ENCODE measurements around the gene SAMD14. TPM values are rescaled to one million over a fixed set of nuclear protein-coding genes. Genes with fewer than 3 reads are reported as not detected.

The SAMD14 gene
- total and polyA plus RNA-seq, 2 experiments from 2014 or later = 0.70 to 4.7 TPM

DNA sequence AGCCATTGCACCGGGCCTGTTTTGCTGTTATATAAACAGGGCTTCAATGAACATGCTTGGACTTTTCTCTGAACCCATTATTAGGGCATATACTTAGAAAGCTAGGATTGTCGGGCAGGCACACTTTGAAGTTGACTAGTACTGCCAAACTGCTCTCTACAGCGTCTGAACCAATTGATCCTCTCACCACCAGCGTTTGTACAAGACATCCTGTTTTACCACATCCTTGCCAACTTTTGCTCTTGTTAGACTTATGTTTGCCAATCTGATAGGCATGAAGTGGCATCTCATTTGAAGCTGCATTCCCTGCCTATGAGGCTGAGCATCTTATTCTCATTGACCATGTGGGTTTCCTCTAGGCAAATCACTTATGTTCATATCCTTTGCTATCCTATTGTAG, 27.9 kb upstream of the SAMD14 start:
- H3K27me3 Mint-ChIP-seq (ENCODE audit: insufficient read depth, low read depth, poor library complexity) = peaks cover 7% of the 10 kb centered on the region
- Histone ChIP-seq H3K79me2 (replicated peaks; ENCODE audit: insufficient read depth) (no peaks in the 10 kb centered on the region), H3K27ac (ENCODE audit: low read depth) (no peak overlapping the region), H3K9me2 (ENCODE audit: insufficient read depth) (no peaks in the 10 kb centered on the region), H3K4me3 (no peak overlapping the region), H3K4me2 (no peak overlapping the region), H3F3A (replicated peaks; ENCODE audit: low read depth) (no peaks in the 10 kb centered on the region; the same call in 1 of the 2 replicates), H2AFZ (no peak overlapping the region), H4K20me1 (replicated peaks; ENCODE audit: insufficient read depth) (no peaks in the 10 kb centered on the region), H3K36me3 (ENCODE audit: insufficient read depth) (no peaks in the 10 kb centered on the region), H3K27me3 (ENCODE audit: insufficient read depth) (peaks cover 18% of the 10 kb centered on the region; the same call in 1 of the 2 replicates), H3K4me1 (ENCODE audit: insufficient read depth) (peaks cover 15% of the 10 kb centered on the region)
- TF ChIP-seq, protein P1, sequence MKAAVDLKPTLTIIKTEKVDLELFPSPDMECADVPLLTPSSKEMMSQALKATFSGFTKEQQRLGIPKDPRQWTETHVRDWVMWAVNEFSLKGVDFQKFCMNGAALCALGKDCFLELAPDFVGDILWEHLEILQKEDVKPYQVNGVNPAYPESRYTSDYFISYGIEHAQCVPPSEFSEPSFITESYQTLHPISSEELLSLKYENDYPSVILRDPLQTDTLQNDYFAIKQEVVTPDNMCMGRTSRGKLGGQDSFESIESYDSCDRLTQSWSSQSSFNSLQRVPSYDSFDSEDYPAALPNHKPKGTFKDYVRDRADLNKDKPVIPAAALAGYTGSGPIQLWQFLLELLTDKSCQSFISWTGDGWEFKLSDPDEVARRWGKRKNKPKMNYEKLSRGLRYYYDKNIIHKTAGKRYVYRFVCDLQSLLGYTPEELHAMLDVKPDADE (IDR thresholded peaks at IDR 0.05) = no peak
- TF ChIP-seq JUNB (IDR thresholded peaks at IDR 0.05; ENCODE audit: unreplicated experiment) (no peak), ZNF114 (CRISPR knock-in tag; IDR thresholded peaks at IDR 0.05) (no peak), CREB1 (CRISPR knock-in tag; IDR thresholded peaks at IDR 0.05; ENCODE audit: low read depth) (no peak), STAT1 (IDR thresholded peaks at IDR 0.05; ENCODE audit: unreplicated experiment) (no peak), ZNF331 (CRISPR knock-in tag; IDR thresholded peaks at IDR 0.05; ENCODE audit: low read depth) (no peak), POLR2AphosphoS5 (IDR thresholded peaks at IDR 0.05; ENCODE audit: low read depth) (no peak), NANOG (IDR thresholded peaks at IDR 0.05; ENCODE audit: borderline replicate concordance) (no peak), EZH2phosphoT487 (IDR thresholded peaks at IDR 0.05; ENCODE audit: unreplicated experiment) (no peak), EZH2 (IDR thresholded peaks at IDR 0.05; ENCODE audit: low read depth, unreplicated experiment) (no peak)
- TF ChIP-seq, protein P2, sequence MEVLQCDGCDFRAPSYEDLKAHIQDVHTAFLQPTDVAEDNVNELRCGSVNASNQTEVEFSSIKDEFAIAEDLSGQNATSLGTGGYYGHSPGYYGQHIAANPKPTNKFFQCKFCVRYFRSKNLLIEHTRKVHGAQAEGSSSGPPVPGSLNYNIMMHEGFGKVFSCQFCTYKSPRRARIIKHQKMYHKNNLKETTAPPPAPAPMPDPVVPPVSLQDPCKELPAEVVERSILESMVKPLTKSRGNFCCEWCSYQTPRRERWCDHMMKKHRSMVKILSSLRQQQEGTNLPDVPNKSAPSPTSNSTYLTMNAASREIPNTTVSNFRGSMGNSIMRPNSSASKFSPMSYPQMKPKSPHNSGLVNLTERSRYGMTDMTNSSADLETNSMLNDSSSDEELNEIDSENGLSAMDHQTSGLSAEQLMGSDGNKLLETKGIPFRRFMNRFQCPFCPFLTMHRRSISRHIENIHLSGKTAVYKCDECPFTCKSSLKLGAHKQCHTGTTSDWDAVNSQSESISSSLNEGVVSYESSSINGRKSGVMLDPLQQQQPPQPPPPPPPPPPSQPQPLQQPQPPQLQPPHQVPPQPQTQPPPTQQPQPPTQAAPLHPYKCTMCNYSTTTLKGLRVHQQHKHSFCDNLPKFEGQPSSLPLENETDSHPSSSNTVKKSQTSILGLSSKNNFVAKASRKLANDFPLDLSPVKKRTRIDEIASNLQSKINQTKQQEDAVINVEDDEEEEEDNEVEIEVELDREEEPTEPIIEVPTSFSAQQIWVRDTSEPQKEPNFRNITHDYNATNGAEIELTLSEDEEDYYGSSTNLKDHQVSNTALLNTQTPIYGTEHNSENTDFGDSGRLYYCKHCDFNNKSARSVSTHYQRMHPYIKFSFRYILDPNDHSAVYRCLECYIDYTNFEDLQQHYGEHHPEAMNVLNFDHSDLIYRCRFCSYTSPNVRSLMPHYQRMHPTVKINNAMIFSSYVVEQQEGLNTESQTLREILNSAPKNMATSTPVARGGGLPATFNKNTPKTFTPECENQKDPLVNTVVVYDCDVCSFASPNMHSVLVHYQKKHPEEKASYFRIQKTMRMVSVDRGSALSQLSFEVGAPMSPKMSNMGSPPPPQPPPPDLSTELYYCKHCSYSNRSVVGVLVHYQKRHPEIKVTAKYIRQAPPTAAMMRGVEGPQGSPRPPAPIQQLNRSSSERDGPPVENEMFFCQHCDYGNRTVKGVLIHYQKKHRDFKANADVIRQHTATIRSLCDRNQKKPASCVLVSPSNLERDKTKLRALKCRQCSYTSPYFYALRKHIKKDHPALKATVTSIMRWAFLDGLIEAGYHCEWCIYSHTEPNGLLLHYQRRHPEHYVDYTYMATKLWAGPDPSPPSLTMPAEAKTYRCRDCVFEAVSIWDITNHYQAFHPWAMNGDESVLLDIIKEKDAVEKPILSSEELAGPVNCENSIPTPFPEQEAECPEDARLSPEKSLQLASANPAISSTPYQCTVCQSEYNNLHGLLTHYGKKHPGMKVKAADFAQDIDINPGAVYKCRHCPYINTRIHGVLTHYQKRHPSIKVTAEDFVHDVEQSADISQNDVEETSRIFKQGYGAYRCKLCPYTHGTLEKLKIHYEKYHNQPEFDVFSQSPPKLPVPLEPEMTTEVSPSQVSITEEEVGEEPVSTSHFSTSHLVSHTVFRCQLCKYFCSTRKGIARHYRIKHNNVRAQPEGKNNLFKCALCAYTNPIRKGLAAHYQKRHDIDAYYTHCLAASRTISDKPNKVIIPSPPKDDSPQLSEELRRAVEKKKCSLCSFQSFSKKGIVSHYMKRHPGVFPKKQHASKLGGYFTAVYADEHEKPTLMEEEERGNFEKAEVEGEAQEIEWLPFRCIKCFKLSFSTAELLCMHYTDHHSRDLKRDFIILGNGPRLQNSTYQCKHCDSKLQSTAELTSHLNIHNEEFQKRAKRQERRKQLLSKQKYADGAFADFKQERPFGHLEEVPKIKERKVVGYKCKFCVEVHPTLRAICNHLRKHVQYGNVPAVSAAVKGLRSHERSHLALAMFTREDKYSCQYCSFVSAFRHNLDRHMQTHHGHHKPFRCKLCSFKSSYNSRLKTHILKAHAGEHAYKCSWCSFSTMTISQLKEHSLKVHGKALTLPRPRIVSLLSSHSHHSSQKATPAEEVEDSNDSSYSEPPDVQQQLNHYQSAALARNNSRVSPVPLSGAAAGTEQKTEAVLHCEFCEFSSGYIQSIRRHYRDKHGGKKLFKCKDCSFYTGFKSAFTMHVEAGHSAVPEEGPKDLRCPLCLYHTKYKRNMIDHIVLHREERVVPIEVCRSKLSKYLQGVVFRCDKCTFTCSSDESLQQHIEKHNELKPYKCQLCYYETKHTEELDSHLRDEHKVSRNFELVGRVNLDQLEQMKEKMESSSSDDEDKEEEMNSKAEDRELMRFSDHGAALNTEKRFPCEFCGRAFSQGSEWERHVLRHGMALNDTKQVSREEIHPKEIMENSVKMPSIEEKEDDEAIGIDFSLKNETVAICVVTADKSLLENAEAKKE (CRISPR knock-in tag; IDR thresholded peaks at IDR 0.05) = no peak
- TF ChIP-seq, protein P3, sequence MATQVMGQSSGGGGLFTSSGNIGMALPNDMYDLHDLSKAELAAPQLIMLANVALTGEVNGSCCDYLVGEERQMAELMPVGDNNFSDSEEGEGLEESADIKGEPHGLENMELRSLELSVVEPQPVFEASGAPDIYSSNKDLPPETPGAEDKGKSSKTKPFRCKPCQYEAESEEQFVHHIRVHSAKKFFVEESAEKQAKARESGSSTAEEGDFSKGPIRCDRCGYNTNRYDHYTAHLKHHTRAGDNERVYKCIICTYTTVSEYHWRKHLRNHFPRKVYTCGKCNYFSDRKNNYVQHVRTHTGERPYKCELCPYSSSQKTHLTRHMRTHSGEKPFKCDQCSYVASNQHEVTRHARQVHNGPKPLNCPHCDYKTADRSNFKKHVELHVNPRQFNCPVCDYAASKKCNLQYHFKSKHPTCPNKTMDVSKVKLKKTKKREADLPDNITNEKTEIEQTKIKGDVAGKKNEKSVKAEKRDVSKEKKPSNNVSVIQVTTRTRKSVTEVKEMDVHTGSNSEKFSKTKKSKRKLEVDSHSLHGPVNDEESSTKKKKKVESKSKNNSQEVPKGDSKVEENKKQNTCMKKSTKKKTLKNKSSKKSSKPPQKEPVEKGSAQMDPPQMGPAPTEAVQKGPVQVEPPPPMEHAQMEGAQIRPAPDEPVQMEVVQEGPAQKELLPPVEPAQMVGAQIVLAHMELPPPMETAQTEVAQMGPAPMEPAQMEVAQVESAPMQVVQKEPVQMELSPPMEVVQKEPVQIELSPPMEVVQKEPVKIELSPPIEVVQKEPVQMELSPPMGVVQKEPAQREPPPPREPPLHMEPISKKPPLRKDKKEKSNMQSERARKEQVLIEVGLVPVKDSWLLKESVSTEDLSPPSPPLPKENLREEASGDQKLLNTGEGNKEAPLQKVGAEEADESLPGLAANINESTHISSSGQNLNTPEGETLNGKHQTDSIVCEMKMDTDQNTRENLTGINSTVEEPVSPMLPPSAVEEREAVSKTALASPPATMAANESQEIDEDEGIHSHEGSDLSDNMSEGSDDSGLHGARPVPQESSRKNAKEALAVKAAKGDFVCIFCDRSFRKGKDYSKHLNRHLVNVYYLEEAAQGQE (IDR thresholded peaks at IDR 0.05; ENCODE audit: unreplicated experiment) = no peak
- TF ChIP-seq, protein P4, sequence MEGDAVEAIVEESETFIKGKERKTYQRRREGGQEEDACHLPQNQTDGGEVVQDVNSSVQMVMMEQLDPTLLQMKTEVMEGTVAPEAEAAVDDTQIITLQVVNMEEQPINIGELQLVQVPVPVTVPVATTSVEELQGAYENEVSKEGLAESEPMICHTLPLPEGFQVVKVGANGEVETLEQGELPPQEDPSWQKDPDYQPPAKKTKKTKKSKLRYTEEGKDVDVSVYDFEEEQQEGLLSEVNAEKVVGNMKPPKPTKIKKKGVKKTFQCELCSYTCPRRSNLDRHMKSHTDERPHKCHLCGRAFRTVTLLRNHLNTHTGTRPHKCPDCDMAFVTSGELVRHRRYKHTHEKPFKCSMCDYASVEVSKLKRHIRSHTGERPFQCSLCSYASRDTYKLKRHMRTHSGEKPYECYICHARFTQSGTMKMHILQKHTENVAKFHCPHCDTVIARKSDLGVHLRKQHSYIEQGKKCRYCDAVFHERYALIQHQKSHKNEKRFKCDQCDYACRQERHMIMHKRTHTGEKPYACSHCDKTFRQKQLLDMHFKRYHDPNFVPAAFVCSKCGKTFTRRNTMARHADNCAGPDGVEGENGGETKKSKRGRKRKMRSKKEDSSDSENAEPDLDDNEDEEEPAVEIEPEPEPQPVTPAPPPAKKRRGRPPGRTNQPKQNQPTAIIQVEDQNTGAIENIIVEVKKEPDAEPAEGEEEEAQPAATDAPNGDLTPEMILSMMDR (conservative IDR thresholded peaks at IDR 0.05; ENCODE audit: low read depth in 2 of 2) = no peak
- peaks cover 17% of the 10 kb centered on the region; the same call in 2 of the 3 replicates for H3K4me1 Mint-ChIP-seq
- no peaks in the 10 kb centered on the region; the same call in 2 of the 3 replicates for H3K9me3 Mint-ChIP-seq
- no peak overlapping the region for H3K4me3 Mint-ChIP-seq
- H3K27ac Mint-ChIP-seq = no peak overlapping the region
- ATAC-seq (no peak), DNase-seq (ENCODE audit: low spot score) (no peak)
- H3K36me3 Mint-ChIP-seq (ENCODE audit: low read depth) = no peaks in the 10 kb centered on the region

All from GM23338 (cell line).